Retinal pigment epithelial cell (primary cell): ENCODE data around the gene SYT17.

Experiments used
- DNase-seq: peaks from one replicate; pipeline ENCODE4 v3.0.0-alpha.2; 2010; ENCODE audit warnings: low read depth
- H3K4me3 ChIP-seq: 2 replicates; pipeline ENCODE4 v1.5.1; 2011; ENCODE audit warnings: mild to moderate bottlenecking, low read length, control low read depth, moderate library complexity
- TF ChIP-seq, protein P1 (sequence below): conservative IDR thresholded peaks from 2 replicates; pipeline ENCODE4 v1.5.1; 2011; ENCODE audit warnings: low read depth, low read length, control low read depth, inconsistent platforms

SYT17 gene

DNA sequence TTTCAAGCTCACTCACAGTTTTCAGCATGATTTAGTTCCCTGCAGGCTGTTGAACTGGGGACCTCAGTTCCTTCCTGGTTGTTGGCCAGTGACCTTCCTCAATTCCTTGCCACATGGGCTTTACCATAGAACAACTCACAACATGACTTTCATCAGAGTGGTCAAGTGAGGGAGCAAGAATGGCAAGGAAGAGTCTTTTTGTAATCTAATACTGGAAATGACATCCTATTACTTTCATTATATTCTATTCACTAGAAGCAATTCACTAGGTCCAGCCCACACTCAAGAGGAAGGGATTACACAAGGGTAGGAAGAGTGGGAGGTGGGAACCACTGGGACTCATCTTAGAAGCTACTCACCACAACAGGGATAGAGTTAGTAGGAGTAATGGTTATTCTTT, 57.6 kb downstream of the SYT17 start:
- no peak for DNase-seq
- no peak overlapping the region for H3K4me3 ChIP-seq
- TF ChIP-seq, protein P1, sequence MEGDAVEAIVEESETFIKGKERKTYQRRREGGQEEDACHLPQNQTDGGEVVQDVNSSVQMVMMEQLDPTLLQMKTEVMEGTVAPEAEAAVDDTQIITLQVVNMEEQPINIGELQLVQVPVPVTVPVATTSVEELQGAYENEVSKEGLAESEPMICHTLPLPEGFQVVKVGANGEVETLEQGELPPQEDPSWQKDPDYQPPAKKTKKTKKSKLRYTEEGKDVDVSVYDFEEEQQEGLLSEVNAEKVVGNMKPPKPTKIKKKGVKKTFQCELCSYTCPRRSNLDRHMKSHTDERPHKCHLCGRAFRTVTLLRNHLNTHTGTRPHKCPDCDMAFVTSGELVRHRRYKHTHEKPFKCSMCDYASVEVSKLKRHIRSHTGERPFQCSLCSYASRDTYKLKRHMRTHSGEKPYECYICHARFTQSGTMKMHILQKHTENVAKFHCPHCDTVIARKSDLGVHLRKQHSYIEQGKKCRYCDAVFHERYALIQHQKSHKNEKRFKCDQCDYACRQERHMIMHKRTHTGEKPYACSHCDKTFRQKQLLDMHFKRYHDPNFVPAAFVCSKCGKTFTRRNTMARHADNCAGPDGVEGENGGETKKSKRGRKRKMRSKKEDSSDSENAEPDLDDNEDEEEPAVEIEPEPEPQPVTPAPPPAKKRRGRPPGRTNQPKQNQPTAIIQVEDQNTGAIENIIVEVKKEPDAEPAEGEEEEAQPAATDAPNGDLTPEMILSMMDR = no peak

DNA sequence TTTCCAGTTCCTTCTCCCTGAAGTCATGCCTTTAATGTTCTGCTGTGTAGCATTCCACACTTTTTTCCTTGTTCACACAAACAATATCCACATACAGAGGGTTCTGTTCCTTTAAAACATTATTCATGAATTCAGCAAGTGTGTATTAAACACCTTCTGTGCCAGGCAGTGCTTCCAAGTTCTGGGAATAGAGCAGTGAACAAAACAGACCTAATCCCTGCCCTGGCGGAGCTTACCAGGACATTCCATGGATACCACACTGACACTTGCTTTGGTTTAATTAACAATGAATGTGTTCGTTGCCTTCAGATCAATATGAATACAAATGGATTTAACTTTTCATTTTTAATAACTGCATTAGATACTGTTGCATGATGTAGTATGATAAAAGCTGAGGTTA, 59.6 kb downstream of the SYT17 start:
- DNase-seq = peak; percentile 97
- no peak overlapping the region for H3K4me3 ChIP-seq
- TF ChIP-seq, protein P1 = no peak

DNA sequence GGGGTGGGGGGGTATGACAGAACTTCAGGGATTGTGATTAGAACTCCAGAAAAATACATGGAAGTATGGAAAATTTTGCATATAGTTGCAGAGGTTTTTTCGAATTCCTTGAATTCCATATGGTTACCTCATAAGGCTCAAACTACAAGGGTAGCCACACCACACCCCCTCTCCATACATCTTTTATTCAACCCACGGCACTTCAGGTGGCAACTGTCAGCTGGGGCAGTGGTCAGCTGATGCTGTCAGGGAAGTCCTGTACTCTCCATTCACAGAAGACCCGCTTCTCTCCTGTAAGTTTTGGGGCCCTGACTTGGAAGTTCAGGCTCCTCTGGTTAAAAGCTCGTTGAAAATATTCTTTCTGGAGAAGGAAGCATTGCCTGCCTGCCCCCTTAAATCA, 60.0 kb downstream of the SYT17 start:
- DNase-seq = peak; percentile 81
- TF ChIP-seq, protein P1 = no peak
- no peak overlapping the region for H3K4me3 ChIP-seq

DNA sequence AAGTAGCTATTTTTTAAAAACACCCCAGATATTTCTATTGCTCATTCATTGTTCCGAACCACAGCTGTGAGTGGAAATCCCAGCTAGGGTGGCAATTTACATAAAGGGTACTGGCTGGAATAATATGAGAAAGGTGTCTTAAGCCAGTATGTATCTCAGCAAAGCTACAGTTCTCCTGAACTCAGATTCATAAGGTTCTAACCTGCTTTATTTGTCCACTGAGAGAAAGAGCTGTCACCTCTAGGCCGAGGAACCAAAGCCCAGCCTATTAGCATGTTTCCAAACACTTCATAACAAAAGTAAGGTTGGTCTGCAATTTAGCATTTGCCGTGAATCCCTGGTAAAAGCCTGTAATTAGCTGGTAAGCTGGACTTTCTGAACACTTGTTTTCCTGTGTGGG, 60.5 kb downstream of the SYT17 start:
- no peak overlapping the region for H3K4me3 ChIP-seq
- peak; percentile 64 for DNase-seq
- TF ChIP-seq, protein P1 = no peak

DNA sequence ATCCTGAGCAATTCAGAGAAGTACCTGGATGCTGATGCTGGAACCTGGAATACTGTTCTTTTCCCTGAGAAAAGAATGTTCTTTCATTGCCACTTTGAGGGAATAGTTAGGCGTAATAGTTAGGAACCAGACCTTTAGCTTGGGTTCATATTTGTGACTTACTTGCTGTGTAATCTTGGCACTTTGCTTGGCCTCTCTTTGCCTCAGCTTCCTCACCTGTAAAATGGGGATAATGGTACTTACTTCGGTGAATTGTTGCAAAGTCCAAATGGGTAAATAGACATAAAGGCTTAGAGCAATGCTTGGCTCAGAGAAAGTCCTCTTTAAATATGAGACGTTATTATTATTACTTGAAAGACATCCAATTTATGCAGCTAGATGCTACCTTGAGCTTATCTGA, 62.5 kb downstream of the SYT17 start:
- no peak overlapping the region for H3K4me3 ChIP-seq
- DNase-seq = no peak
- TF ChIP-seq, protein P1 = no peak

DNA sequence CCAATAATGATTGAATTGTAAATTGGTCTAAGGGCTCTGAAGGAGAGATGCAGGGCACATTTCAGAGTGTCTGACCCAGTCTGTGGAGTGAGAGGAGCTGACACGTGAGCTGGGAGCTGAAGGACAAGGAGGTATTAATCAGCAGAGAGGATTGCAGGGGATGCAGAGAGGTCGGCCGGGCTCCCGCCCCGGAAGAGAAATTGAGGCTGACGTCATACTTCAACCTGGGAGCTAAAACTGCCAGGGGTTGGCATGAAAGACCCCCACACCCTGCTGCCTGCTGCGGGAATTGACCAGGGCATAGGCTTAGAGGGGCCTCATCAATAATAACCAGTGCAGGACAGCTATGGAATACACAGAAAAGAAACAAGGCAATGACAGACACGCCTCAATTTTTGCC, 63.8 kb downstream of the SYT17 start:
- no peak overlapping the region for H3K4me3 ChIP-seq
- DNase-seq = no peak
- TF ChIP-seq, protein P1 = no peak

DNA sequence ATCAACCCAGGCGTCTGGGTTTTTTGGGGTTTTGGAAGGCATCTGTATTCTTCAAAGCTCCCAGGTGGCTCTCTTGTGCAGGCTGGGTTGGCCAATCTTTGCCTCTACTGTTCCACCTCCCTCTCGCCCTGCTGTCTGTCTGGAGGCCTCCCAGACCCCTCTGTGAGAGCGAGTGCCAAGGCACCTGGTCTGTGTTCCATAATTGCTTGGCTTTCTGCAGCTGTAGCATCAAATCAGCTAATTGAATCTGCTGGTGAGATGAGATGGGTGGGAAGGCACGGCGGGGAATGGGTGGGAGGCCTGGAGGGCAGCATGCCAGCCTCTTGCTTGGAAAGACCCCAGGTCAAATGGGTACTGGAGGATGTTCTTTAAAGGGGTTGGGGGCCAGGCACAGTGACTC, 64.9 kb downstream of the SYT17 start:
- TF ChIP-seq, protein P1 = no peak
- H3K4me3 ChIP-seq = no peak overlapping the region
- DNase-seq = no peak
